Frontal cortex (tissue), 4 donors: ENCODE results near the gene ESR2. TPM values are rescaled to one million over a fixed set of nuclear protein-coding genes. Genes with fewer than 3 reads are reported as not detected.
"Not testable (repeated sequence)": the region's sequence is repeated elsewhere in the genome, so short reads cannot be mapped to it uniquely, and the experiment has no call there.

Experiments used
- DNase-seq, 2 donors: peaks; one replicate each; pipeline ENCODE4 v3.0.0; 2012; ENCODE audit warnings: low spot score in 2 of 2
- FAIRE-seq: peaks from 2 replicates; lab custom pipeline; 2012; peaks lifted over from hg19 to GRCh38; lab: Jason Lieb, UNC
- total RNA-seq: library from RNA; depleted of rRNA; stranded (reverse); fragments of >200 nt; gene quantifications from one replicate; pipeline ENCODE4 v1.2.3, GENCODE V29; 2014
- donor health status: control.
- donor health status: control.
- donor health status: control.

The ESR2 gene
- total RNA-seq: 1.2 TPM

DNA sequence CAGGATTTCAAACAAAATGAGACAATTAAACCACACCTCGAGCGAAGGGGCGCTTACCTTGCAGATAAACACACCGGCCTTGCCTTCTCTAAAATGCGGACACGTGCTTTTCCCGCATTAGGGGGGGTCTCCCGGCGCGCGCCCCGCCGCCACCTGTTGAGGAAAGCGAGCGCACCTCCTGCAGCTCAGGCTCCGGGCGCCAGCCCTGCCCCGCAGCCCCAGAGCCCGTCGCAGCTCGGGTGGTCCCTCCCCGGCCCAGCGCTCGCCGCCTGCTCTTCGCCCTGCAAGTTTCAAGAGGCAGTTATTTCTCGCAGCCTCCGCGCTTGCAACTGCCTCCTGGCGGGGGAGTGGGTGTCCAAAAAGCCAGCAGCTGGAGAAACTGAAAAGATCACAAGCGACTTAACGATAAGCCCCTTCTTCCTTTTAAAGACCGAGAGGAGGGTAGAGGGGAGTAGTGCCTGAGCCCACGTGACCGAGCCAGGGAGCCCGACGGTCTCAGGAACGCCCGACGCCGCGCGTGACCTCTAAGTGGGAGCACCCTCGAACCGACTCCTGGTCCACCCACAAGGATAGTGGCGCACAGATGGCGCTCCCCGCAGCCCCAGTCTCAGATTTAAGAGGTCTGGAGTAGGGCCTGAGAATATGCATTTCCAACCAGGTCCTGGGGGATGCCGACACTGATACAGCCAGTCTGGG lies at the start of gene ESR2:
TSS of gene ESR2 (minus strand) at position 396 of the 696 bp plus-strand sequence. CDS start 11,386 bp downstream, outside the sequence.
- FAIRE-seq (no peak), DNase-seq (peak in 1 of 2 donors; percentile 33)

DNA sequence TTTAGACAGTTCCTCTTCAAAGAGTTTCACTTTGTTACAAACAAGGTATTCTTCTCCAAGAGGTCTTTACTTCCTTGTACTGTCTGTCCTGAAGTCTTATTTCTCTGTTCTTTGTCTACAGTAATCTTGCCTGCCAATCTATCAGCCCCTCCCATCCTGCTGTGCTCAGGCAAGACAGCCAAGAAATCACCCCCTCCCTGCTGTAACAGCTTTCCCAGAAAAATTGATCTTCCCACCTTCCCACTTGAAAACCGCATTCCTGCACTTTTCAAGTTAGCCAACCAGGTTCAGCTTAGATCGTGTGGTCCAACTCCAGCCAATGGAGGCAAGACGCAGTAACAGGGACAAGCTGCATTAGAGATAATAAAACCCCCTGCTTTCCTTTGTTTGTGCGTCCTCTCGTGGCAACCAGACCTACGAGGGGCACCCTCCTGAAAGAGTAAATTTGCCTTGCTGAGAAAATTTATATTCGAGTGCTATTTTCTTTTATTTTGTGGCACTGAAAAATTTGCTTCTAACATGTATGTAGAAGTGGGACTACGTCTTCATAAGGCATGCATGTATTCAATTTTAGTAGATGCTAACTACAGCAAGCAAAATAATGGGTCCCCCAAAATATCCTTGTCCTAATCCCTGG lies 46.5 kb upstream of the ESR2 start:
- no peak for DNase-seq
- no peak for FAIRE-seq

DNA sequence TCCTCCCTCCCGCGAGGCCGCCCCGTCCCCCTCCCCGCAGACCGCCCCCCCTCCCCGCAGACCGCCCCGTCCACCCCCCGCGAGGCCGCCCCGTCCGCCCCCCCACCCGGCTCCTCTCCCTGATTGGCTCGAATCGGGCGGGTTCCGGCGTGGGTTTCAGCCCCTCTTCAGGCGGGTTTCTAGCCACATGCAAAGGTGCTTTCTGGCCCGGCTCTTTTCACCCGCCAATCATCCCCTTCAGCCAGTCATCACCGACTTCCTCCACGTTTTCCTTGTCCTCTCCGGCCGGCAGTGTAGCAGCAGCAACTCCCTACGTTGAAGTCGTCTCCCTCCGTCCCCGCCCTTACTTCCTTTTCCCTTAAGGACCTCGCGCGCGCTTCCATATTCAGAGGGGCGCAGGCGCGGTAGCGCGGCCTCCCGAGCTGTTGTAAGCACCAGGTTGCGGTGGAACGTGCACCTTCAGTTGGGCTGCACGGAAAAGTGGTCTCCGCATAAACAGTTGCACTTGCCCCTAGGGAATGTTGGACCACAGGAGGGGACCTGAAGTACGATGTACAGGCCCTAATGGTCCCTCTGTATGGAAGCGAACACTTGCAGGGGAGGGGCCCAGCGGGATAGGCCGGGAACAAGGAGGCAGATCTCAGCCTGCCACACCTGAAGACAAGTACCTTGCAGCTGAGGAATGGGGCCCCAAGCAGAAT lies 44.6 kb upstream of the ESR2 start:
- FAIRE-seq (no peak), DNase-seq (peak; percentile 89 to 93)

DNA sequence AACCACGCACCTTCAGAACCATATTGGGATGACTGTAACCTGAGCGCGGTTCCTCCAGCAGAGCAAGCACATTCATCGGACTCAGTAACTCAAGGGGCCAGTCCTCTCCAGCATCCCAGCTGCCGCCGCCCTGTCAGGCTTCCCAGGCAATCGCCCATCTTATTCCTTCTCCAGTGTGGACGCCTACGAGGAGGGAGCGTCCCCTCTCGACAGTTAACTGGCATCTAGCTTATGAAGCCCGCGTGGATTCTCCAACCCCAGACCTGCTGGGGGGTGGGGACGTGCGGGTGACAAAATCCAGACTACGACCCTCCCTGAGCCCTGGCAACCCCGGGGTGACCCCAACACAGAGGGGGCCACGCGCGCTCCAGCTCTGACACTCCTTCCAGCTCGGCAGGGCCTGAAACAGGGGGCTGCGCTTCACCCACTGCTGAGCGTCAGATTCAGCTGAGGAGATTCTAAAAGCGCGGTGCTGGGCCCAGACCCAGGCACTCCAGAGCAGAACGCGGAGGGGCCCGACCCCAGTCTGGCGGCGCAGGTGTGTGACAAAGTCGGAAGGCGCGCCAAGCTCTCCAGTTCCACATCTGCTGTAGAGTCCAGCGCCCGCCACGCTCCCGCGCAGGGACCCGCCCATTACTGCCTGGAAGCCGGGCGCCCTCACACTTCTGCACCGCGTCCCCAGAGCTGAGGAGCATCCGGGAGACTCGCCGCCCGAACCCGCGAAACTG lies 43.9 kb upstream of the ESR2 start:
- FAIRE-seq (no peak), DNase-seq (peak; percentile 29 to 36)

DNA sequence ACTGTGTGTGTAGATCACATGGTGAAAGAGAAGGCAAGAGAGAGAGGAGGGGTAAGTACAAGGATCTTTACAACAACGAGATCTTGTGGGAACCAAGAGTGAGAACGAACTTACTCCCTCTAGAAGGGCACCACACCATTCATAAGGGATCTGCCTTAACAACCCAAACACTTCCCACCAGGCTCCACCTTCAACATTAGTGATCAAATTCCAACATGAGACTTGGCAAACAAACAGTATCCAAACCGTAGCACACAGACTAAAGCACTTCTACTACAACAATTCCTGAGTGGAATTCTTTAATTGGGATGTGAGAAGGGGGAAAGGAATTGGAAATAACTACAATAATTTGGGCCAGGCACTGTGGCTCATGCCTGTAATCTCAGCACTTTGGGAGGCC lies 35.0 kb upstream of the ESR2 start:
- DNase-seq: no peak
- FAIRE-seq: no peak

DNA sequence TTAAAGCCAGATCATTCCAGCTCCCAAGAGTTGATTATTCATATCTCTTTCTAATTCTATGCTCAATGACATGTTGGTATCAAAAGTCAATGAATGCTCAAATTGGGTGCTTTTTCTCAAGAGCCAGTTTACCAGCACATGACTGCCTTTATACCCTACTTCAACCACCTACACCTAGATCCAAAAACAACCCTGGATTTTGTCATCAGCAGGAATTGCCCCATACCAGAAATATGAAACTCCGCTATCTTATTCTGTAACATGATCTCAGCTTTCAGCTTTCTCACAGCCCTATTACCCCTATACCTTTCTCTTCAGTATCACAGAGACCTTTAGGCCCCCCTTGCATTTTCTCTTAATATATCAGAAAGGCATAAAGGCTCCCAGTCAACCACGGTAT lies 32.3 kb upstream of the ESR2 start:
- DNase-seq (no peak), FAIRE-seq (no peak)

DNA sequence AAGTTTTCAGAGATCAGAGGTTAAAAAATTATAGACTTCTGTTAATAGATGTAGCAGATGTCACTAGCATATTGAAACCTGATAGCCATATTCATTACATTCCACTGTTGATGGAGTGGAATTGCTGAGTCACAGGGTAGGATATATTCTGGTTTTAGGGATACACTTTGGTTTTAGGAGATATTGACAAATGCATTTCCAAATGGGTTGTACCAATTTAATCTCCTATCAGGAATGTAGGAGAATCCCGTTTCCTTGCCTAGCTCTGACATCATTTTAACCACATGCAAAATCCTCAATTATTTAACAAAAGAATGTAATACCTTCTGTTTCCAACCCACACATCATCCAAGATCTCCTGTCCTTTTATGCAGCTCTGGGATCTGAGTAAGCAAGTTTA lies 30.7 kb upstream of the ESR2 start:
- FAIRE-seq (no peak), DNase-seq (no peak)

DNA sequence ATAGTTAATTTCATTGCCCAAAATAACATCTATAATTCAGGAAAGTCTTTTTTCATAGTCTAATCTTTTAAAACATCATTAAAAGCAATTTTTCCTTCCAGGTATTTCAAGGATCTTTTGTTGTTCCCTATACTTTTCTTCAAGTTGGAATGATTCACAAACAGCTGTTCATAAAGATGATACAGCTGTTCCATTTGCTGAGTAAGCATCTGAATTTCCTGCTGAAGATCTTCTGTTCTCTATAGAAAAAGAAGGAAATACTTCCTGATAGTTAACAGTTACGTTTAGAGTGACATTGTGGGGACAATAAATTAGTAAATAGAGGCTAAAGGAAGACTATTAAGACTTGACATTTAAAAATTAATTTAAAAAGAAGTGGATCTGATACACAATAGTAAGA lies 30.3 kb upstream of the ESR2 start:
- DNase-seq (no peak), FAIRE-seq (no peak)

DNA sequence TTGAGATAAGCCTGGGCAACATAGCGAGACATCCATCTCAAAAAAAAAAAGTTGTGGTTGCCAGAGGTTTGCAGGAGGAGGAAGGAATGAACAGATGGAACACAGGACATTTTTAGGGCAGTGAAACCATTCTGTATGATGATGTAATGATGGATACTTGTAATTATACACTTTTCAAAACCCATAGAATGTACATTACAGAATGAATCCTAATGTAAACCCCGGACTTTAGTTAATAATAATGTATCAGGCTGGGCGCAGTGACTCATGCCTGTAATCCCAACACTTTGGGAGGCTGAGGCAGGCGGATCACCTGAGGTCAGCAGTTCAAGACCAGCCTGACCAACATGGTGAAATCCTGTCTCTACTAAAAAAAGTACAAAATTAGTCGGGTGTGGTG lies 26.2 kb upstream of the ESR2 start:
- not testable (repeated sequence) for DNase-seq, FAIRE-seq

DNA sequence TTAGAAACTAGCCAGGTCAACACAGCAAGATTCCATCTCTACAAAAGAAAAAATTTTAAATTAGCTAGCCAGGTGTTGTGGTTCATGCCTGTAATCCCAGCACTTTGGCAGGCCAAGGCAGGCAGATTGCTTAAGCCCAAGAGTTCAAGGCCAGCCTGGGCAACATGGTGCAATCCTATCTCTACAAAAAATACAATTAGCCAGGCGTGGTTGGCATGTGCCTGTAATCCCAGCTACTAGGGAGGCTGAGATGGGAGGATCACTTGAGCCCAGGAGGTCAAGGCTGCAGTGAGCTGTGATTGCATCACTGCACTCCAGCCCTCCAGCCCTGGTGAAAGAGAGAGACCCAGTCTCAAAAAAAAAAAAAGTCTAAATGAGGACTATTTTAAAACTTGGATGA lies 24.5 kb upstream of the ESR2 start:
- not testable (repeated sequence) for FAIRE-seq

DNA sequence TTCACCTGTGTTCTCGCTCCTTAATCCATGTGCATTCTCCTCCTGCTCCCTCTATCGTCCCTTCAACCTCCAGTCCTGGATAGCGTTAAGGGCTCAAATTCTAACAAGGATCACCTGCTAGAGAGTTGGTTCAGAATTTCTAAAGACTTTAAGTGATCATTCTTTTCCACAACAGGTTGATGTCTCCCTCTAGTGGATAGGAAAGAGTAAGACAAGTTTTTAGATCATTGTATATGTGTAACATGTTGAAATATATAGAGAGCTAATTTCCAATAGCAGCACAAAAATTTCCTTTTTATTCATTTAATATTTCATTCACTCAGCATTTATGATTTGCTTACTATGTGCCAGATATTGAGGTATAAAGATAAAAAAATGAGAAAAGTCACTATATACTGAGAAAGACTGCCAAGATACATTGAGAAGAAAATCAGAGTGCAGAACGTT lies 9.3 kb upstream of the ESR2 start:
- peak; percentile 93 for FAIRE-seq

More for the DNA sequence above, 24.5 kb upstream of the ESR2 start:
- not testable (repeated sequence) for DNase-seq

DNA sequence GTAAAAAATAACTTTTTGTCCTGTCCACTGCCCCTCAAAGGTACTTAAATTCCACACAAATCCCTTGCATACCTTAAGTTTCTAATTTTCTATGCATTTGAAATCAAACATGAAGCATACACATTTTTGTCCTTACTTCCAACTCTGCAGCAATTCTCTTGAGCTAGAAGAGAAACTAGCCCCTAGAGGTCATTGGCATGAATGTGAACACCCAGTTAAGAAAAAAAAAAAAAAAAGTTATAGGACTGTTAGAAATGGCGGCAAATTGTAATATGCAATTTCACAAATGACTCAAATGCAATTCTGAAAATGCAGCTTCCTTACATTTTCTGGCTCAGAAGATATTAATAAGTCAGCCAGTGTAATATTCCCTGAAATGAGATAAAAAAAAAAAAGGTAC lies 4.6 kb upstream of the ESR2 start:
- DNase-seq (no peak), FAIRE-seq (no peak)

More for the DNA sequence above, 9.3 kb upstream of the ESR2 start:
- peak in 1 of 2 donors; percentile 68 for DNase-seq

DNA sequence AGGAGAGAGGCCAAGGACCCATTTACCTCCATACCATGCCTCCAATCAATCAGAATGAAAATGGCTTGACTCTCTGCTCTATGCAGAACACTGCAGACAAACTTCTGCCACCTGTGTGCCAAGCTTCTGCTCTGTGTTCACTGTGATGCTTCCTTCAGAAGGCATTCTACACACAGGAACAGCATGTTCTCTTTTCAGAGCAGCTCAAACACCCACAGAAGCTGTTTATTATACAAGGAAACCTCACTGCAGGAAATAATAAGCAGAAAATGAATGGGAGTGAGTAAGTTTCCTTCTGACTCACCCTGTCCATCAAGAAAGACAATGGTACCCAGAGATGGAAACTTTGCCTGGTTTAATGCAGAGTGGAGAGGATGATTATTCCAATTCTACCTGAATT lies 2.4 kb upstream of the ESR2 start:
- no peak for FAIRE-seq
- peak in 1 of 2 donors; percentile 32 for DNase-seq

DNA sequence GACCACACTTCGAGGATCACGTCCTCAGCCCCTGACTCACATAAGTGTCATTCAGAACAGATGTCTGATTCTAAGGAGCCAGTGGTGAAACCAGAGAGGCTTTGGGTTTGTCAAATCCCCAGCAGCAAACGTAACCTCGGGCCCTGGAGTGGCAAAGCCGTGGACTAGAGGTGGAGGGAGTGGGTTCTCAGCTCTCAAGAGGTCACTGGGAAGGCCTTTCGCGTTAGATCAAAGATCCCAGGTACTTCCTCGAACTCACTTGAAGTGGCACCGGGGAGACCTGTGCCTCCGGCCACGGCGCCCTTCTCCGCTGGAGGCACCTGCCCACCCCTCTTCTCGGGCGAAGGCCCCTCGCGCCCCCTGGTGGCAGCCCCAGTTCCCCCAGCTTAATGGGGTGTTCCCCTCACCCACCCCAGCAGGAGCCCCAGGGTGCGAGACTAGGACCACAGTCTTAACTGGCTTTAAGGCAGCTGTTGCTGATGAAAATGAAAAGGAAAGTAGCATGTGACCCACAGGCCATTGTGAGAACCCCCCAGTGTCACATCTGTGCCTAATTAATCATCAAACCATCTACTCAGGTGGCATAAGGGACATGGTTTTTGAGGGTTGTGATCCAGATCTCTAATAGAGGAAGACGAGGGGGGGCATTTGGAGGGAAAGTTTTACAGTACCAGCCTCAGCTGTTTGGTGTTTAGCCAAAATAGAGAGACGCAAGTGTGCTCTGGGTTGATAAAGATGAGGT lies 672 bp upstream of the ESR2 start:
- FAIRE-seq (no peak), DNase-seq (peak; percentile 39 to 52)

DNA sequence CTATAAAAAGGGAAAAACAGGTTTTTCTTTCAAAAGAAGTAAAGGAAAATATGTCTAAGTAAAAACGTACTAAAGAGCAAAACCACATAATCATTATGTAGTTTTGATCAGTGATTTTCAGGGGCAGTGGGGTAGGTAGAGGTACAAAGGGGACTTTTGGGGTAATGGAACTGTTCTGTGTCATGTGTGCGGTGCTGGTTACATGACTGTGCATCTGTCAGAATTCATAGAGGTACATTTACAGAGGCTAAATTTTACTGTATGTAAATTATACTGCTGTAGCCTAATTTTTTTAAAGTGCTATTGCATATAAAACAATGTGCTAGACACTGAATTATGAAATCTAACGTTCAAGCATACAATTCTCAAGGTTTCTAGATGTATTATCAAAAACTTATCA lies 2.0 kb downstream of the ESR2 start:
- DNase-seq (no peak), FAIRE-seq (no peak)

DNA sequence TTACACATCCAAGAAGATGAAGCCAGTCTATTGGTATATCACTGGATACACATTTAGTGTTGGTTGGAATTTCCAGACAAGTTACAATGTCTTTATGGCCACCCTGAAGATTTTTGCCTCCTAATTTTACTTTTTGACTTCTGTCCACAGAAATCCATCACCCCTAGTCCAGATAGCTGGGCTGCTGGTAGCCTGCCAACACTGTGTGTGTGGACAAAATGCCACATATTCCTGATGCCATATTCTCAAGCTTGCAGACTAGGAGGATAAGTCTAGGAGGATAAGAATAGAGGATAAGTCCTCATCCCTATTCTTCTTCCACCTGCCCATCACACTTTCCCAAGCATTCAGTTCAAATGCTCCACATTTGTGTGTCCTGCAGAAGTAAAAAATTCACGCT lies 4.6 kb downstream of the ESR2 start:
- FAIRE-seq (no peak), DNase-seq (no peak)

DNA sequence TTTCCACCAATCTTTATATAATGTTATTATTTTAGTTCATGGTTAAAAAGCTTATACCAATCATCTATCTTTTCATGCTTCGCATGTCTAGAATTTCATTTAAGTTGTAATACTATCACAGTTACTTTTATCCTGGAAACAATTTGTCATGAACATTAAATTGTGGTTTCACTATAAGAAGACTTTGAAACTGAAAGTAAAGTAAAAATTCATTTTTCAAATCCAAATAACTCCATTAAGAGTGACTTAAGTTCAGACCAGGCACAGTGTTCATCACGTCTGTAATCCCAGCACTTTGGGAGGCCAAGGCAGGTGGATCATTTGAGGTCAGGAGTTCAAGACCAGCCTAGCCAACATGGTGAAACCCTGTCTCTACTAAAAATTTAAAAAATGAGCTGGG lies 12.4 kb downstream of the ESR2 start:
- DNase-seq (no peak), FAIRE-seq (no peak)

DNA sequence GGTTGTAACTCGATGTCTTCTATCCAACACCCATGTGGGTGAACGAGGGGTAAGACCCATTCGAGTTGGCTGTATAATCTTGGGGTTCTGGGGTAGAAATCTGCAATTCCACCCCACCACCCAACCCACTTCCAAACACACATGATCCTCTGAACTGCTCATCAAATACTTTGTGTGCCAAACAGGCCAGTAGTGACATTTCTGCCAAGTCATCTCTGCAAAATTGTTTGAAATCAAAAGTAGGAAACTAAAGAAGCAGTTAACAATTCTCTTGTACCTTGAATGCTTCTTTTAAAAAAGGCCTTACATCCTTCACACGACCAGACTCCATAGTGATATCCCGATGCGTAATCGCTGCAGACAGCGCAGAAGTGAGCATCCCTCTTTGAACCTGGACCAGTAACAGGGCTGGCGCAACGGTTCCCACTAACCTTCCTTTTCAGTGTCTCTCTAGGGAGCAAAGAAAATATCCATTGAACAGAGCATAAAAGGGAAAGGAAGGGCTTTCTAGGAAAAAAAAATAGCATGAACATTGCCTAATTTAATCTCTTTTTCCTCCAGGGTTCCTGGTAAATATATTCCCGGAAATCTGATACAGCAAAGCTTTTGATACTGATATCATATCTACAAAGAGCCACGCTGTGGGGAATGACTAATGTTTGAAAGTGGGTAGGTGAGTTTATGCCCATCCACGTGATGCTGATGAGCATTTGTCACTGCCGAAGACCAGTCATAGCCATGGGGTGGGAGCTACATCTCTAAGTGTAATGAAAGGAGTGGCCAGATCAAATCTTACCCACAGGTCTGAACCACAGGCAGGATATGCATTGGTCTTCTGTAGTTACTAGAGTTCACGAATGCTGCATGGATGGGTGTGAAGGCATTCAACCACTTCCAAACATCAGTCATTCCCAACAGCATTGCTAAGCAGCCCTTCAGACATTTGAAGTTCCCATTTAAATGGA lies 14.2 kb downstream of the ESR2 start:
- FAIRE-seq (no peak), DNase-seq (no peak)
